HEK293 (cell line): ENCODE data around the gene HDDC2.

Experiments used
- CTCF ChIA-PET: fragments of 350-600 bp; formaldehyde crosslinking; extraction: SDS; loops from one replicate; lab custom pipeline; 2021; ENCODE audit warnings: antibody characterized with exemption; lab: Yijun Ruan, JAX
- POLR2A ChIA-PET: fragments of 300-600 bp; formaldehyde crosslinking; extraction: SDS; loops from one replicate; lab custom pipeline; 2020; ENCODE audit warnings: antibody characterized with exemption, inconsistent platforms; lab: Yijun Ruan, JAX
- H3K27ac ChIP-seq: fragments of 200-500 bp; sonication (Bioruptor generic); 2 replicates; pipeline ENCODE4 v1.5.1; 2014; ENCODE audit warnings: low read depth, low read length, control low read depth, inconsistent platforms; ENCODE audit errors: extremely low read depth
- H3K36me3 ChIP-seq, 2 experiments: fragments of 200-500 bp in 1 of 2; sonication (Bioruptor generic) in 1 of 2; 1 replicate in 1 of 2; 2 replicates in 1 of 2; pipeline ENCODE4 v1.5.1; 2014 to 2017; ENCODE audit warnings: inconsistent platforms in 2 of 2, low read length in 2 of 2; ENCODE audit not compliant: control insufficient read depth in 2 of 2, insufficient read depth in 1 of 2
- H3K4me1 ChIP-seq: fragments of 200-500 bp; sonication (Bioruptor generic); 2 replicates; pipeline ENCODE4 v1.5.1; 2014; ENCODE audit warnings: mild to moderate bottlenecking, low read length, inconsistent platforms; ENCODE audit not compliant: control insufficient read depth, insufficient read depth
- H3K4me3 ChIP-seq: 2 replicates; pipeline ENCODE4 v1.5.1; 2011; ENCODE audit warnings: low read depth, mild to moderate bottlenecking, control low read depth, low read length, moderate library complexity
- H3K9me3 ChIP-seq: fragments of 200-500 bp; sonication (Bioruptor generic); 2 replicates; pipeline ENCODE4 v1.5.1; 2014; ENCODE audit warnings: low read depth, low read length, inconsistent platforms; ENCODE audit not compliant: control insufficient read depth, insufficient read depth
- GLIS2 ChIP-seq: fragments of 450-650 bp; formaldehyde crosslinking; IDR thresholded peaks from 2 replicates; pipeline ENCODE4 v1.5.1; 2016; ENCODE audit warnings: missing biosample characterization, missing genetic modification characterization
- HOXC10 ChIP-seq: sonication (generic); formaldehyde crosslinking; IDR thresholded peaks from 2 replicates; pipeline ENCODE4 v1.8.1; 2023; ENCODE audit warnings: mild to moderate bottlenecking, missing genetic modification reagents
- IKZF3 ChIP-seq: fragments of 450-650 bp; IDR thresholded peaks from 2 replicates; pipeline ENCODE4 v1.5.0; 2018; ENCODE audit warnings: missing biosample characterization, mild to moderate bottlenecking, missing genetic modification characterization, moderate library complexity
- KLF10 ChIP-seq: fragments of 450-650 bp; IDR thresholded peaks from 2 replicates; pipeline ENCODE4 v1.5.1; 2018; ENCODE audit warnings: missing biosample characterization, mild to moderate bottlenecking, missing genetic modification characterization
- OSR2 ChIP-seq: fragments of 450-650 bp; formaldehyde crosslinking; IDR thresholded peaks from 2 replicates; pipeline ENCODE4 v1.5.1; 2016; ENCODE audit warnings: missing biosample characterization, missing genetic modification characterization
- ZBTB17 ChIP-seq: fragments of 450-650 bp; formaldehyde crosslinking; IDR thresholded peaks from 2 replicates; pipeline ENCODE4 v1.5.1; 2016; ENCODE audit warnings: missing biosample characterization, missing genetic modification characterization
- ZBTB20 ChIP-seq: fragments of 450-650 bp; formaldehyde crosslinking; IDR thresholded peaks from 2 replicates; pipeline ENCODE4 v1.5.1; 2016; ENCODE audit warnings: missing biosample characterization, missing genetic modification characterization
- ZFP3 ChIP-seq: fragments of 450-650 bp; formaldehyde crosslinking; IDR thresholded peaks from 2 replicates; pipeline ENCODE4 v1.5.1; 2016; ENCODE audit warnings: low read depth, missing biosample characterization, missing genetic modification characterization
- ZFP69B ChIP-seq: fragments of 450-650 bp; formaldehyde crosslinking; IDR thresholded peaks from 2 replicates; pipeline ENCODE4 v1.5.1; 2016; ENCODE audit warnings: missing biosample characterization, missing genetic modification characterization
- ZNF214 ChIP-seq: fragments of 450-650 bp; formaldehyde crosslinking; IDR thresholded peaks from 2 replicates; pipeline ENCODE4 v1.5.1; 2017; ENCODE audit warnings: missing biosample characterization, mild to moderate bottlenecking, missing genetic modification characterization, borderline replicate concordance
- ZNF221 ChIP-seq: fragments of 450-650 bp; formaldehyde crosslinking; IDR thresholded peaks from 2 replicates; pipeline ENCODE4 v1.5.1; 2017; ENCODE audit warnings: missing biosample characterization, missing genetic modification characterization, borderline replicate concordance
- ZNF23 ChIP-seq: fragments of 450-650 bp; formaldehyde crosslinking; IDR thresholded peaks from 2 replicates; pipeline ENCODE4 v1.5.1; 2016; ENCODE audit warnings: missing biosample characterization, missing genetic modification characterization, borderline replicate concordance
- ZNF366 ChIP-seq: fragments of 450-650 bp; formaldehyde crosslinking; conservative IDR thresholded peaks from 2 replicates; pipeline ENCODE4 v1.5.1; 2016; ENCODE audit warnings: missing biosample characterization, missing genetic modification characterization
- ZNF423 ChIP-seq: fragments of 450-650 bp; formaldehyde crosslinking; IDR thresholded peaks from 2 replicates; pipeline ENCODE4 v1.5.1; 2016; ENCODE audit warnings: missing biosample characterization, missing genetic modification characterization
- ZNF48 ChIP-seq: fragments of 450-650 bp; formaldehyde crosslinking; IDR thresholded peaks from 2 replicates; pipeline ENCODE4 v1.5.1; 2016; ENCODE audit warnings: missing biosample characterization, missing genetic modification characterization
- ZNF488 ChIP-seq: fragments of 450-650 bp; formaldehyde crosslinking; IDR thresholded peaks from 2 replicates; pipeline ENCODE4 v1.5.1; 2016; ENCODE audit warnings: missing biosample characterization, missing genetic modification characterization
- ZNF555 ChIP-seq: fragments of 450-650 bp; formaldehyde crosslinking; conservative IDR thresholded peaks from 2 replicates; pipeline ENCODE4 v1.5.1; 2017; ENCODE audit warnings: missing biosample characterization, mild to moderate bottlenecking, missing genetic modification characterization, inconsistent platforms
- ZNF658 ChIP-seq: fragments of 450-650 bp; formaldehyde crosslinking; IDR thresholded peaks from 2 replicates; pipeline ENCODE4; 2016; ENCODE audit warnings: missing biosample characterization, missing genetic modification characterization
- TF ChIP-seq, protein P1 (sequence below): fragments of 450-650 bp; formaldehyde crosslinking; IDR thresholded peaks from 2 replicates; pipeline ENCODE4 v1.5.1; 2016; ENCODE audit warnings: missing biosample characterization, missing genetic modification characterization, borderline replicate concordance
- TF ChIP-seq, protein P2 (sequence below): fragments of 450-650 bp; formaldehyde crosslinking; IDR thresholded peaks from 2 replicates; pipeline ENCODE4 v1.5.1; 2016; ENCODE audit warnings: missing biosample characterization, missing genetic modification characterization
- TF ChIP-seq, protein P3 (sequence below): fragments of 450-650 bp; formaldehyde crosslinking; IDR thresholded peaks from 2 replicates; pipeline ENCODE4 v1.5.1; 2016; ENCODE audit warnings: missing biosample characterization, missing genetic modification characterization
- TF ChIP-seq, protein P4 (sequence below): IDR thresholded peaks from 2 replicates; pipeline ENCODE4 v1.6.1; 2011; ENCODE audit warnings: mild to moderate bottlenecking, low read depth, low read length, borderline replicate concordance

Gene HDDC2

GRCh38 chr6:125274935-125275334 is 26.8 kb downstream of the HDDC2 start:
- TF ChIP-seq ZNF423 (tag by site-specific recombination): no peak
- no peak for TF ChIP-seq KLF10 (tag by site-specific recombination)
- POLR2A ChIA-PET: no interaction called here
- H3K36me3 ChIP-seq: peaks cover 0 to 89% of the 10 kb centered on the region in 2 experiments; a peak in 2 of 3 replicates
- CTCF ChIA-PET: interaction anchor here (0.6 kb wide), 1 partner anchor 491 kb away, joined by 3 read pairs; no protein-coding TSS in a partner anchor
- H3K9me3 ChIP-seq: no peaks in the 10 kb centered on the region
- H3K27ac ChIP-seq: no peak overlapping the region
- H3K4me1 ChIP-seq: 0 out of 2 replicates have a peak, but pooled peaks cover 4% of the 10 kb centered on the region
- H3K4me3 ChIP-seq: no peak overlapping the region

DNA sequence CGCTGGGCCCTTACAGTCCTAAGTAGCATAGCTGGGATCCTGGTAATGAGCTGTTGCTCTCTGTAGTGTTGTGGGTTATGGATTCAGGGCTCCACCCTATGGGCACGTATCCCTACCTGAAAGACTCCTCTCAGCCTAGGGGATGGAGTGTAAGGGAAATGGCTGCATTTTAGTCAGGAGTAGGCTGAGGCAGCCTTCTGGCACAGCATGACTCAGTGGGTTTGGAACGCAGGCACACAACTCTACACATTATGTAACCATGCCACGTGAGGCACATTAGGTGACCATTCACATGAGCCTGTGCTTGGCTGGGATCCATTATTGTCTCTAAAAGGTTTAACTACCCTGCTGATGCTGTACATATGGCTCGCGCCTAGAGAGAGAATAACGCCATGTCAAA is 27.8 kb downstream of the HDDC2 start:
- CTCF ChIA-PET: interaction anchor here (0.6 kb wide), 1 partner anchor 9 kb away, joined by 3 read pairs; no protein-coding TSS in a partner anchor
- POLR2A ChIA-PET: no interaction called here
- peaks cover 0 to 83% of the 10 kb centered on the region in 2 experiments; a peak in 2 of 3 replicates for H3K36me3 ChIP-seq
- no peak overlapping the region for H3K4me3 ChIP-seq
- TF ChIP-seq, protein P1, sequence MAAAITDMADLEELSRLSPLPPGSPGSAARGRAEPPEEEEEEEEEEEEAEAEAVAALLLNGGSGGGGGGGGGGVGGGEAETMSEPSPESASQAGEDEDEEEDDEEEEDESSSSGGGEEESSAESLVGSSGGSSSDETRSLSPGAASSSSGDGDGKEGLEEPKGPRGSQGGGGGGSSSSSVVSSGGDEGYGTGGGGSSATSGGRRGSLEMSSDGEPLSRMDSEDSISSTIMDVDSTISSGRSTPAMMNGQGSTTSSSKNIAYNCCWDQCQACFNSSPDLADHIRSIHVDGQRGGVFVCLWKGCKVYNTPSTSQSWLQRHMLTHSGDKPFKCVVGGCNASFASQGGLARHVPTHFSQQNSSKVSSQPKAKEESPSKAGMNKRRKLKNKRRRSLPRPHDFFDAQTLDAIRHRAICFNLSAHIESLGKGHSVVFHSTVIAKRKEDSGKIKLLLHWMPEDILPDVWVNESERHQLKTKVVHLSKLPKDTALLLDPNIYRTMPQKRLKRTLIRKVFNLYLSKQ: no peak
- TF ChIP-seq ZBTB17 (tag by site-specific recombination): 0 out of 2 replicates have a peak, but pooled peaks have one; percentile 30
- 0 out of 2 replicates have a peak, but pooled peaks cover 4% of the 10 kb centered on the region for H3K4me1 ChIP-seq
- H3K27ac ChIP-seq: no peak overlapping the region
- H3K9me3 ChIP-seq: no peaks in the 10 kb centered on the region

GRCh38 chr6:125273251-125273650 is 28.5 kb downstream of the HDDC2 start:
- ChIA-PET CTCF (interaction anchor here (0.6 kb wide), 1 partner anchor 10 kb away, joined by 3 read pairs; no protein-coding TSS in a partner anchor), POLR2A (no interaction called here)
- H3K4me3 ChIP-seq: no peak overlapping the region
- H3K27ac ChIP-seq: no peak overlapping the region
- H3K9me3 ChIP-seq: no peaks in the 10 kb centered on the region
- 0 out of 2 replicates have a peak, but pooled peaks cover 4% of the 10 kb centered on the region for H3K4me1 ChIP-seq
- H3K36me3 ChIP-seq: peaks cover 0 to 79% of the 10 kb centered on the region in 2 experiments; a peak in 2 of 3 replicates
- TF ChIP-seq HOXC10 (CRISPR knock-in tag) (no peak), ZNF366 (tag by site-specific recombination) (no peak), ZNF214 (tag by site-specific recombination) (no peak), ZFP3 (tag by site-specific recombination) (no peak), OSR2 (tag by site-specific recombination) (no peak), ZFP69B (no peak), ZNF23 (tag by site-specific recombination) (no peak), IKZF3 (no peak), ZNF658 (tag by site-specific recombination) (no peak), ZNF221 (tag by site-specific recombination) (no peak), ZNF48 (tag by site-specific recombination) (no peak), GLIS2 (tag by site-specific recombination) (no peak), ZBTB20 (no peak), ZNF555 (tag by site-specific recombination) (no peak), ZNF488 (tag by site-specific recombination) (no peak)
- TF ChIP-seq, protein P2, sequence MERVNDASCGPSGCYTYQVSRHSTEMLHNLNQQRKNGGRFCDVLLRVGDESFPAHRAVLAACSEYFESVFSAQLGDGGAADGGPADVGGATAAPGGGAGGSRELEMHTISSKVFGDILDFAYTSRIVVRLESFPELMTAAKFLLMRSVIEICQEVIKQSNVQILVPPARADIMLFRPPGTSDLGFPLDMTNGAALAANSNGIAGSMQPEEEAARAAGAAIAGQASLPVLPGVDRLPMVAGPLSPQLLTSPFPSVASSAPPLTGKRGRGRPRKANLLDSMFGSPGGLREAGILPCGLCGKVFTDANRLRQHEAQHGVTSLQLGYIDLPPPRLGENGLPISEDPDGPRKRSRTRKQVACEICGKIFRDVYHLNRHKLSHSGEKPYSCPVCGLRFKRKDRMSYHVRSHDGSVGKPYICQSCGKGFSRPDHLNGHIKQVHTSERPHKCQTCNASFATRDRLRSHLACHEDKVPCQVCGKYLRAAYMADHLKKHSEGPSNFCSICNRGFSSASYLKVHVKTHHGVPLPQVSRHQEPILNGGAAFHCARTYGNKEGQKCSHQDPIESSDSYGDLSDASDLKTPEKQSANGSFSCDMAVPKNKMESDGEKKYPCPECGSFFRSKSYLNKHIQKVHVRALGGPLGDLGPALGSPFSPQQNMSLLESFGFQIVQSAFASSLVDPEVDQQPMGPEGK: no peak
- TF ChIP-seq, protein P3, sequence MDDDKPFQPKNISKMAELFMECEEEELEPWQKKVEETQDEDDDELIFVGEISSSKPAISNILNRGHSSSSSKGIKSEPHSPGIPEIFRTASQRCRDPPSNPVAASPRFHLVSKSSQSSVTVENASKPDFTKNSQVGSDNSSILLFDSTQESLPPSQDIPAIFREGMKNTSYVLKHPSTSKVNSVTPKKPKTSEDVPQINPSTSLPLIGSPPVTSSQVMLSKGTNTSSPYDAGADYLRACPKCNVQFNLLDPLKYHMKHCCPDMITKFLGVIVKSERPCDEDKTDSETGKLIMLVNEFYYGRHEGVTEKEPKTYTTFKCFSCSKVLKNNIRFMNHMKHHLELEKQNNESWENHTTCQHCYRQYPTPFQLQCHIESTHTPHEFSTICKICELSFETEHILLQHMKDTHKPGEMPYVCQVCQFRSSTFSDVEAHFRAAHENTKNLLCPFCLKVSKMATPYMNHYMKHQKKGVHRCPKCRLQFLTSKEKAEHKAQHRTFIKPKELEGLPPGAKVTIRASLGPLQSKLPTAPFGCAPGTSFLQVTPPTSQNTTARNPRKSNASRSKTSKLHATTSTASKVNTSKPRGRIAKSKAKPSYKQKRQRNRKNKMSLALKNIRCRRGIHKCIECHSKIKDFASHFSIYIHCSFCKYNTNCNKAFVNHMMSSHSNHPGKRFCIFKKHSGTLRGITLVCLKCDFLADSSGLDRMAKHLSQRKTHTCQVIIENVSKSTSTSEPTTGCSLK (tag by site-specific recombination): no peak
- TF ChIP-seq, protein P4, sequence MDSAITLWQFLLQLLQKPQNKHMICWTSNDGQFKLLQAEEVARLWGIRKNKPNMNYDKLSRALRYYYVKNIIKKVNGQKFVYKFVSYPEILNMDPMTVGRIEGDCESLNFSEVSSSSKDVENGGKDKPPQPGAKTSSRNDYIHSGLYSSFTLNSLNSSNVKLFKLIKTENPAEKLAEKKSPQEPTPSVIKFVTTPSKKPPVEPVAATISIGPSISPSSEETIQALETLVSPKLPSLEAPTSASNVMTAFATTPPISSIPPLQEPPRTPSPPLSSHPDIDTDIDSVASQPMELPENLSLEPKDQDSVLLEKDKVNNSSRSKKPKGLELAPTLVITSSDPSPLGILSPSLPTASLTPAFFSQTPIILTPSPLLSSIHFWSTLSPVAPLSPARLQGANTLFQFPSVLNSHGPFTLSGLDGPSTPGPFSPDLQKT: no peak
- TF ChIP-seq, protein P1: no peak
